Gastrocnemius medialis (tissue), 4 donors: Measurements from ENCODE around the gene TRMT61A.

ENCODE experiments used
- POLR2A ChIP-seq, 2 donors: fragments of 450-650 bp; IDR thresholded peaks; one replicate each; pipeline ENCODE4 v1.6.1; 2017; ENCODE audit warnings: antibody characterized with exemption in 2 of 2, mild to moderate bottlenecking in 2 of 2, moderate library complexity in 2 of 2
- TF ChIP-seq, protein P1 (sequence below), 5 experiments: fragments of 450-650 bp in 3 of 5; fragments of 200-600 bp in 2 of 5; sonication (generic) in 2 of 5; IDR thresholded peaks in 4 of 5; conservative IDR thresholded peaks in 1 of 5; 1 replicate in 4 of 5; 2 replicates in 1 of 5; pipeline ENCODE4 v1.5.1; 2016 to 2019; ENCODE audit warnings: antibody characterized with exemption in 5 of 5, mild to moderate bottlenecking in 3 of 5, moderate library complexity in 3 of 5

DNA sequence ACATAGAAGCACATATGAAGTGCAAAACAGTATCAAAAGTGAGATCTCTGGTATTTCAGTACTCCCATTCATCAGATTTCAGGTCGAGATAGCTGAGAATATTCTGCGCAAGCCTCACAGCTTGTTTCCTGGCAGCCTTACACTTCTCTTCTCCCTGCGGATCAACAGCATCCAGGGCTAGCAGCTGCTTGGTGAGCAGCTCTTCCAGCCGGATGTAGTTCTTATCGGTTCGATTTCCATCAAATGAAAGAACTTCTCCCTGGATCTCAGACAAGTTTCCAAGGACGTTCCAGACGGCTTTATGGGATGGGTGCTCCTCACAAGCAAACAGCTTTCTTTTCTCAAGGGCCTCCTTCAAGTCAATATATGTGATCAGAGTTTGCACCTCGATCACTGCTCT lies 30.8 kb downstream of the TRMT61A start:
- no peak for TF ChIP-seq POLR2A (IDR thresholded peaks at IDR 0.05)
- TF ChIP-seq, protein P1, sequence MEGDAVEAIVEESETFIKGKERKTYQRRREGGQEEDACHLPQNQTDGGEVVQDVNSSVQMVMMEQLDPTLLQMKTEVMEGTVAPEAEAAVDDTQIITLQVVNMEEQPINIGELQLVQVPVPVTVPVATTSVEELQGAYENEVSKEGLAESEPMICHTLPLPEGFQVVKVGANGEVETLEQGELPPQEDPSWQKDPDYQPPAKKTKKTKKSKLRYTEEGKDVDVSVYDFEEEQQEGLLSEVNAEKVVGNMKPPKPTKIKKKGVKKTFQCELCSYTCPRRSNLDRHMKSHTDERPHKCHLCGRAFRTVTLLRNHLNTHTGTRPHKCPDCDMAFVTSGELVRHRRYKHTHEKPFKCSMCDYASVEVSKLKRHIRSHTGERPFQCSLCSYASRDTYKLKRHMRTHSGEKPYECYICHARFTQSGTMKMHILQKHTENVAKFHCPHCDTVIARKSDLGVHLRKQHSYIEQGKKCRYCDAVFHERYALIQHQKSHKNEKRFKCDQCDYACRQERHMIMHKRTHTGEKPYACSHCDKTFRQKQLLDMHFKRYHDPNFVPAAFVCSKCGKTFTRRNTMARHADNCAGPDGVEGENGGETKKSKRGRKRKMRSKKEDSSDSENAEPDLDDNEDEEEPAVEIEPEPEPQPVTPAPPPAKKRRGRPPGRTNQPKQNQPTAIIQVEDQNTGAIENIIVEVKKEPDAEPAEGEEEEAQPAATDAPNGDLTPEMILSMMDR (IDR thresholded peaks at IDR 0.05 in 4 of 5, conservative IDR thresholded peaks at IDR 0.05 in 1 of 5) = no peak
